HG03342 (cell line): ENCODE data around the gene GGTLC1.
"Not testable (repeated sequence)": the region's sequence is repeated elsewhere in the genome, so short reads cannot be mapped to it uniquely, and the experiment has no call there.

ENCODE experiments used
- ATAC-seq: cut with Tn5 transposase; IDR thresholded peaks from one replicate; pipeline ENCODE4 v1.9.1; 2021; ENCODE audit warnings: mild to moderate bottlenecking, moderate library complexity; ENCODE audit not compliant: unreplicated experiment

Gene GGTLC1

GRCh38 chr20:23995291-23995690 lies 6.7 kb upstream of the GGTLC1 start:
- ATAC-seq, result not testable (repeated sequence)

DNA sequence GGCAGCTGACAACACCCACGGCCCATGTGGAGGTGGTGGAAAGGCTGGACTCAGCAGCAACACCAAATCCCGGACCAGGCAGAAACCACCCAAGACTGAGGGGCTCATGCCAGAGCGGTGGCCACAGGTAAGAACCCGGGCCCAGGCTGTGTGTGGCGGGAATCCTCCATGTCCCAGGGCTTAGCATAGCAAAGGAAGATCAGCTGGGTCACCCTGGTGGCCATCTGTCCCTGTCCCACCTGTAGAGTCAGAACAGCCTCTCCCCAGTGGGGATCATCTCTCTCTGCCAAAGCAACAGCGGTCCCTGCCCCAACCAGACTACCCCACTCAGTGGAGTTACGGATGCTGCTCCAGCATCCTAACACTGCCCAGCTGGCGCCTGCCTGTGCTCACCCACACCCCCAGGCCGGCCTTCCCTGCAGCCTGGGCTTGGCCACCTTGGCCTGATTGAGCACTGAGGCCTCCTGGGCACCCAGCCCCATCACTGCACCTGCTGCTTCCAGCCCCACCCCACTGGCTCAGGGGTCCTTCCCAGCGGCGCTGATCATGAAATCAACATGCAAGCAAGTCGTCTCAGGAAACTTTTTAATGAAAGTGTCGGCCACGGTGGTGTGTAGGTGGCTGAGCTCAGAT lies 5.5 kb upstream of the GGTLC1 start:
- not testable (repeated sequence) for ATAC-seq

GRCh38 chr20:23993440-23993839 lies 4.9 kb upstream of the GGTLC1 start:
- ATAC-seq, result not testable (repeated sequence)

GRCh38 chr20:23990296-23990695 lies 1.7 kb upstream of the GGTLC1 start:
- not testable (repeated sequence) for ATAC-seq

GRCh38 chr20:23988966-23989365 lies 387 bp upstream of the GGTLC1 start:
- ATAC-seq, result not testable (repeated sequence)

DNA sequence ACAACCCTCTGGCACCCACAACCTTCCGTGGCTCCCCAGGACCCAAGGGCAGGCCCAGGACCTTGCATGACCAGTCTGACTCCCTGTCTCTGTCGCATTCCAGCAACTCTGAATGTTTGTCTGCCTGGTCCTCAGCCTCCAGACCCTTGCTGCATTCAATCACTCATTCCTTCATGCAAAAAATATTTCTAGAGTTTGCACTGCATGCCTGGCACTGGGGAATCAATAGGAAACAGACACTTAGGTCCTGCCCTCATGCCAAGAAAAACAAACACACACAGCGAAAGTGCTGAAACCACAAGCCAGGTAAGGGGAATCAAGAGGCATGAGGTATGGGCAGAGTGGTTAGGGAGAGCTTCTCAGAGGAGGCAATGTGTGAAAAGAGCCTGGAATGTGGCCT lies 1.9 kb downstream of the GGTLC1 start:
- not testable (repeated sequence) for ATAC-seq

GRCh38 chr20:23986310-23986709 lies 2.3 kb downstream of the GGTLC1 start:
- ATAC-seq, result not testable (repeated sequence)

DNA sequence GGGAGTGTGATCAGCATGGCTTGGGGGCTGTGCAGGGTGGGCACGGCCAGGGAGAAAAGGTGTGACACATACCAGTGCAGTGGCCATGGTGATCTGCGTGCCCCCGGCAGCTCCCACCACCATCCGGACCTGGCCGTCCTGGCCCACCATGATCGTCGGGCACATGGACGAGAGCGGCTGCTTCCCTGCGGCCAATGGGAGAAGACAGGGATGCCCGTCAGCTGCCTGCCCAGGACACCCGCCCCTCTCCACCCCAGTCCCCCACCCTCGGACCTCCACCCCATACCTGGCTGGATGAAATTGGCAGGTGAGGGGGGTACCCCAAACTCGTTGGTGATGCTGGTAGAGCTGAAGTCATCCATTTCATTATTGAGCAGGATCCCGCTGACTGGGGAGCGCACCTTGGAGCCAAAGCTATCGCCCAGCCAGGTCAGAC lies 2.8 kb downstream of the GGTLC1 start:
- ATAC-seq, result not testable (repeated sequence)

GRCh38 chr20:23985066-23985789 lies 3.4 kb downstream of the GGTLC1 start:
- ATAC-seq, result not testable (repeated sequence)

GRCh38 chr20:23984476-23985023 lies 4.0 kb downstream of the GGTLC1 start:
- not testable (repeated sequence) for ATAC-seq

DNA sequence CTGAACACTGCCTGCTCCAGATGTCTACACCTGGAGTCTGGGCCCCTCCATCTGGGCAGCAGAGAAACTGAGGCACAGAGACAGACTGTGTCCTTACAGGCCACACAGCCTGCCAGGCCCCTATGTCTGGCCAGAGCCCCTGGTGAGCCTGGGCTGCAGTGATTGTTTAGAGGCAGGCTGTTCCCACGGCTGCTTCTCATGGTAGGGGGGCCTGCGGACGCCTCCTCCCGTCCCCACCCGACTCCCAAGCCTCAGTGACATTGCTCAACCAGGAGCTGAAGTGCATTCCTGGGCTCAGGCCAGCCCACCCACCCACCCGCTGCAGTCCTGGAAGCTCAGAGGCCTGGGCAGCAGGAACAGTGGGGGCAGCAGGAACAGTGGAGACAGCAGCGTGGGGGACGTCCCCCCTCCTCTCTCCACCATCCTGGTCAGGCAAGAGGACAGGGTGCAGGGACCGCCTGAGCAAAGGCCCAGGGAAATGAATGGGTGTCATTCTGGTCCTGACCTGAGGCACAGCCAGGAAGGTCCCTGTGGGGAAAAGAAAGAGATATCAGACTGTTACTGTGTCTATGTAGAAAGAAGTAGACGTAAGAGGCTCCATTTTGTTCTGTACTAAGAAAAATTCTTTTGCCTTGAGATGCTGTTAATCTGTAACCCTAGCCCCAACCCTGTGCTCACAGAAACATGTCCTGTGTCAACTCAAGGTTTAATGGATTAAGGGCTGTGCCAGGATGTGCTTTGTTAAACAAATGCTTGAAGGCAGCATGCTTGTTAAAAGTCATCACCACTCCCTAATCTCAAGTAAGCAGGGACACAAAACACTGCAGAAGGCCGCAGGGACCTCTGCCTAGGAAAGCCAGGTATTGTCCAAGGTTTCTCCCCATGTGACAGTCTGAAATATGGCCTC lies 6.2 kb downstream of the GGTLC1 start:
- not testable (repeated sequence) for ATAC-seq

- ATAC-seq, result not testable (repeated sequence)
Measured at GRCh38 chr20:23981526-23981925, 7.1 kb downstream of the GGTLC1 start.

GRCh38 chr20:23981014-23981413 lies 7.6 kb downstream of the GGTLC1 start:
- not testable (repeated sequence) for ATAC-seq

DNA sequence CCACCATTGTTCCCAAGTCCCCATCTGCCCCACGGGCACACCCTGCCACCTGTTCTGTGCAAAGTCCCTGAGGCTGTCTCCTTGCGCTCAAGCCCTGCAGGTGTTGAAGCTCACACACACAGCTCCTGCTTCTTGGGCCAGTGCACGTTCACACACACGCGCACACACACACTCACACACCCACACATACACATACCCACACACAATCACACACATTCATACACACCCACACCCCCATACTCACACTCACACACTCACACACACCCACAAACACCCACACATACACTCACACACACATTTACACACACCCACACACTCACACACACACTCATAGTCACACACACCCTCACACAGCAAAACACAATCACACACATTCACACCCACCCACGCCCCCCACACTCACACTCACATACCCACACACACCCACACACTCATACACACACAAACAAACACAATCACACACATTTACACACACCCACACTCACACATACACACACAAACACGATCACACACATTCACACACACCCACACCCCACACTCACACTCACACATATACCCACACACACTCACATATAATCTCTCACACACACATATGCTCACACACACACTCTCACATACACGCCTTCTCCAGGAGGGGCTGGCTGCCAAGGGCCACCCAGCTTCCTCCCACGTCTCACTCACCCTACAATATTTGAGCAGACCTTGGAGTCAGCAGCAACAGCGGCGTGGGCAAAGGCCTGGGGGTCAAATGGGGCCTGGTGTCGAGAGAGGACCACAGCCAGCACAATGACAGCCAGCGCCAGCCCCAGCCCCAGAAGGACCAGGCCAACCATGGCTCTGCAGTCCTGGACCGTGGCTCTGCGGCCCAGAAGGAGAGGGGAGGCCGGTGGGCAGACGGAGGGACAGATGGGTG lies 8.4 kb downstream of the GGTLC1 start:
- not testable (repeated sequence) for ATAC-seq

DNA sequence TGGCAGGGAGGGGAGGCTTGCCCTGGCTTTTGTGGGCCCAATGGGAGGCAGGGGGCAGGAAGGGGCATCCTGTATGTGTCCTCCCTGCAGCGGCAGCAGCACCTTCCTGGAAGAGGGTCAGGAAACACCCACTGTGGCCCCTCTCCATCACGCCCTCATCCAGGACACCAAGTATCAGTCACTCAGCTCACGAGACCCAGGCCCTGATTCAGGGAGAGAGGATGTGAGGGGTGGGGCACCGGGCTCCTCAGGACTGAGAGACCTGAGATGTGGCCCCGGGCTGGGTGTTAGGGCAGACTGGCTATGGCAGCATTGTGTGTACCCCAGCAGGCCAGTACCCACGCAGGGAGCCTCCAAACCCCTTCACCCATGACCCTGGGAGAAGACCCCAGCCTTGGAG lies 9.2 kb downstream of the GGTLC1 start:
- not testable (repeated sequence) for ATAC-seq

- ATAC-seq, result not testable (repeated sequence)
Measured at GRCh38 chr20:23978457-23978856, 10.1 kb downstream of the GGTLC1 start.

DNA sequence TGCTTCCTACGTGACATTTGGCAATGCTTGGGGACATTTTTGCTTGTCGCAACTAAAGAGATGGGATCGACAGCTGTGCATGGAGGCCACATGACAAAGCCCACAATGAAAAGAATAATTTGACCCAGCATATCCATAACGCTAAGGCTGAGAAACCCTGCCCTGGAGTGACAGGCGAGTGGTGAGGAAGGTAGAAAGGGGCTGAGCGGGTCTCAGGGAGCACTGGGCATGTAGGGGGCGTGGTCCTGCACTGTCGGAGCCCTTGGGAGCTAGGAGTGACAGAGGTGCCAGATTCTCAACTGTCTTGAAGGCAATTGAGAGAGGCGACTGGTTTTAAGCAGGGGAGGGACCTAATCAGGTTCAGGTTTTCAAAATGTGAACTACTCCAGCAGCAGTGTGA lies 13.6 kb downstream of the GGTLC1 start:
- no peak for ATAC-seq

DNA sequence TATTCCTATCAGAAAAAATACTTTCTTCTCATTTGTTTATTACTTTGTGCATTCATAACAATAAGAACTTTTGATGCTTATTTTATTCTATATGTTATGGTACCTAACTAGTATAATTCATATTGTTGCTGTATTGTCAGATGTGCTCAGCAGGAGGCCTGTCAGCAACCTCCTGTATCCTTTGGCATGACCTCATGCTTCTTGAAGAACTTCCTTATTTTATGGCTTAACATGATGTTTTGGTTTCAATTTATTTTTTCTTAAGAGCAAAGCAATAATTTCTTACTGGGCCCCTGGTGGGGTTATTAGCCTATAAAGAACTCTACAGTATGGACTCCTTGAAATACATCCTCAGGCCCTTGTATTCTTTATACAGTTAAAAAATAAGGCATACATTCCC lies 17.3 kb downstream of the GGTLC1 start:
- ATAC-seq, result no peak

DNA sequence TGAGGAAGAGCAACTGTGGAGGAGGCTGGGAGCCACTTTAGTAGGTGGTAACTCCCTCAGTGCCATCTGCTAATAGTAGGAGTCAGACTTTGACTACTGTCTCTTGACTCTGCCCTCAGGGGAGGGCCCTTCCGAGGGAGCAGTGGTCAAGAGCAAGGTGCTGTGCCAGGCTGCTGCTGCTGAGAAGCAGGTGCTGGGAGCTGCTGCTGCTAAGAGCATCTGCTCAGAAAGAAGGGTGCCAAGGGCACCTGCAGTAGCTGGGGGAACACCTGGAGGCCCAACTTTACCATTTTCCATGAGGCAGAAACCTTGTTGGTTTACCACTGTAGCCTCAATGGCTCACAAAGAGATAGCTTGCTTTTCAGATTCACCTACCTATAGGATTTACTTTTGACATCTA lies 18.5 kb downstream of the GGTLC1 start:
- ATAC-seq, result no peak

DNA sequence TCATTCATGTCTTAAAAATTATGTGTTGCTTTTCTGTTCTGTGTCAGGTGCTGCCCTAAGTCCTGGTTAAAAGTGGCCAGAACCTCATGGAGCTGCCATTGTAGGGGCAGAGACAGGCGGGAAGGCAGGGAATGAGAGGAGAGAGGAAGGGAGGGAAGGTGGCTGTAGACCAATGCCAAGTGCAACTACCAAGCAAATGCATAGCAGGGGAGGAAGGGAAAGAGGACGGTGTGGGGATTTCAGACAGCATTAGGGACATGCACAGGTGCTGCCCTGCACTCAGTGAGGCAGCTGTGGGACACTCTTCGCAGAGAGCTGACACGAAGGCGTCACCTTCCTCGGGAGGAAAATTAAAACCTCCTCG lies 21.0 kb downstream of the GGTLC1 start:
- ATAC-seq, result no peak
